ENCODE results near the gene CDC20. TPM values are rescaled to one million over a fixed set of nuclear protein-coding genes. Genes with fewer than 3 reads are reported as not detected.

CDC20 gene
- total and polyA plus RNA-seq, 2 donors (not counting 1 experiment from before 2014, with no cell fraction given), result 1.1 to 1.5 TPM

- no peaks in the 10 kb centered on the region for H3K4me1 Mint-ChIP-seq
- Histone ChIP-seq H3K4me3 (ENCODE audit: control extremely low read depth in 1 of 5, extremely low read depth in 1 of 5, insufficient read depth in 1 of 5, low read depth in 2 of 5, low read length in 4 of 5) (no peak overlapping the region), H3K36me3 (replicated peaks in 1 of 2; ENCODE audit: control extremely low read depth in 1 of 2, control insufficient read depth in 1 of 2, extremely low read depth in 1 of 2, insufficient read depth in 2 of 2, low read length in 1 of 2) (no peaks in the 10 kb centered on the region), H3K9ac (ENCODE audit: low read length) (no peak overlapping the region), H3K27ac (ENCODE audit: low read length in 2 of 2) (no peak overlapping the region), H3K4me2 (replicated peaks; ENCODE audit: low read depth, low read length, poor library complexity, severe bottlenecking) (no peak overlapping the region), H3K27me3 (replicated peaks in 1 of 4; ENCODE audit: control extremely low read depth in 1 of 4, control insufficient read depth in 3 of 4, insufficient read depth in 4 of 4, low read length in 3 of 4) (peaks cover 0 to 3% (median 0%) of the 10 kb centered on the region in 4 experiments), H3K9me3 (ENCODE audit: control extremely low read depth in 1 of 3, control insufficient read depth in 2 of 3, insufficient read depth in 1 of 3, low read length in 2 of 3) (no peaks in the 10 kb centered on the region), H3K79me2 (ENCODE audit: control insufficient read depth, insufficient read depth, low read length) (no peaks in the 10 kb centered on the region), H4K20me1 (ENCODE audit: control insufficient read depth, insufficient read depth, low read length, poor library complexity, severe bottlenecking) (no peaks in the 10 kb centered on the region), H2AFZ (ENCODE audit: insufficient read depth, low read depth, low read length, poor library complexity, severe bottlenecking) (no peak overlapping the region), H3K4me1 (ENCODE audit: control insufficient read depth in 2 of 2, insufficient read depth in 2 of 2, low read length in 2 of 2) (no peaks in the 10 kb centered on the region)
- TF ChIP-seq CTCF (IDR thresholded peaks at IDR 0.05) (no peak), EZH2 (IDR thresholded peaks at IDR 0.05; ENCODE audit: borderline replicate concordance, insufficient read depth, low read depth, low read length, poor library complexity, severe bottlenecking) (no peak)
- POLR2A ChIA-PET, result no interaction called here
- H3K27me3 Mint-ChIP-seq, result peaks cover 7% of the 10 kb centered on the region
- no peak overlapping the region for H3K27ac Mint-ChIP-seq
- CTCF ChIA-PET, result no interaction called here
- intact Hi-C loops (cut with micrococcal nuclease), result no loop called here
- ATAC-seq (ENCODE audit: low read depth) (no peak), DNase-seq (no peak)
- WGBS (ENCODE audit: insufficient coverage), result 95% methylated on average over 13 of the region's 13 CpGs
- H3K4me3 Mint-ChIP-seq, result no peak overlapping the region
- H3K9me3 Mint-ChIP-seq (ENCODE audit: insufficient read depth), result no peaks in the 10 kb centered on the region
Observed at GRCh38 chr1:43309405-43310025, 49.3 kb upstream of the CDC20 start.

- no peak for ATAC-seq (ENCODE audit: low read depth)
- H3K9me3 Mint-ChIP-seq (ENCODE audit: insufficient read depth), result no peaks in the 10 kb centered on the region
Observed at GRCh38 chr1:43311521-43311920, 47.3 kb upstream of the CDC20 start.

More at GRCh38 chr1:43311521-43311920, 47.3 kb upstream of the CDC20 start:
- Histone ChIP-seq H3K4me1 (ENCODE audit: control insufficient read depth in 2 of 2, insufficient read depth in 2 of 2, low read length in 2 of 2) (no peaks in the 10 kb centered on the region), H3K36me3 (replicated peaks in 1 of 2; ENCODE audit: control extremely low read depth in 1 of 2, control insufficient read depth in 1 of 2, extremely low read depth in 1 of 2, insufficient read depth in 2 of 2, low read length in 1 of 2) (no peaks in the 10 kb centered on the region), H3K4me2 (replicated peaks; ENCODE audit: low read depth, low read length, poor library complexity, severe bottlenecking) (no peak overlapping the region), H3K27me3 (replicated peaks in 1 of 4; ENCODE audit: control extremely low read depth in 1 of 4, control insufficient read depth in 3 of 4, insufficient read depth in 4 of 4, low read length in 3 of 4) (no peaks in the 10 kb centered on the region), H3K9me3 (ENCODE audit: control extremely low read depth in 1 of 3, control insufficient read depth in 2 of 3, insufficient read depth in 1 of 3, low read length in 2 of 3) (no peaks in the 10 kb centered on the region), H3K27ac (ENCODE audit: low read length in 2 of 2) (no peak overlapping the region), H4K20me1 (ENCODE audit: control insufficient read depth, insufficient read depth, low read length, poor library complexity, severe bottlenecking) (no peaks in the 10 kb centered on the region), H3K4me3 (ENCODE audit: control extremely low read depth in 1 of 5, extremely low read depth in 1 of 5, insufficient read depth in 1 of 5, low read depth in 2 of 5, low read length in 4 of 5) (no peak overlapping the region), H3K9ac (ENCODE audit: low read length) (no peak overlapping the region), H3K79me2 (ENCODE audit: control insufficient read depth, insufficient read depth, low read length) (no peaks in the 10 kb centered on the region), H2AFZ (ENCODE audit: insufficient read depth, low read depth, low read length, poor library complexity, severe bottlenecking) (no peak overlapping the region)
- intact Hi-C loops (cut with micrococcal nuclease), result no loop called here
- no peak for DNase-seq
- POLR2A ChIA-PET, result no interaction called here
- Mint-ChIP-seq H3K27me3 (peaks cover 2% of the 10 kb centered on the region), H3K27ac (no peak overlapping the region), H3K4me1 (no peaks in the 10 kb centered on the region), H3K4me3 (no peak overlapping the region)
- CTCF ChIA-PET, result no interaction called here
- 94% methylated on average over 9 of the region's 9 CpGs for WGBS (ENCODE audit: insufficient coverage)
- TF ChIP-seq CTCF (IDR thresholded peaks at IDR 0.05) (no peak), EZH2 (IDR thresholded peaks at IDR 0.05; ENCODE audit: borderline replicate concordance, insufficient read depth, low read depth, low read length, poor library complexity, severe bottlenecking) (no peak)
